HG02938 (cell line): ENCODE measurements around the gene BCL6.

Experiments used
- ATAC-seq: cut with Tn5 transposase; IDR thresholded peaks from one replicate; pipeline ENCODE4 v1.9.1; 2021; ENCODE audit warnings: mild to moderate bottlenecking, moderate library complexity; ENCODE audit not compliant: unreplicated experiment

BCL6 gene

GRCh38 chr3:187763850-187764648 lies 18.8 kb upstream of the BCL6 start:
- no peak for ATAC-seq

- ATAC-seq = no peak
Measured at GRCh38 chr3:187762792-187763191, 17.5 kb upstream of the BCL6 start.

- no peak for ATAC-seq
Measured at GRCh38 chr3:187759601-187760000, 14.3 kb upstream of the BCL6 start.

GRCh38 chr3:187758318-187758955 lies 13.2 kb upstream of the BCL6 start:
- ATAC-seq = no peak

- no peak for ATAC-seq
Measured at GRCh38 chr3:187753516-187753915, 8.2 kb upstream of the BCL6 start.

- no peak for ATAC-seq
Measured at GRCh38 chr3:187750513-187751123, 5.3 kb upstream of the BCL6 start.

GRCh38 chr3:187750006-187750512 lies 4.8 kb upstream of the BCL6 start:
- ATAC-seq = no peak

GRCh38 chr3:187748050-187748481 lies 2.8 kb upstream of the BCL6 start:
- ATAC-seq = no peak

- ATAC-seq = no peak
Measured at GRCh38 chr3:187747506-187747905, 2.2 kb upstream of the BCL6 start.

- no peak for ATAC-seq
Measured at GRCh38 chr3:187746442-187747281, 1.4 kb upstream of the BCL6 start.

GRCh38 chr3:187746059-187746441 lies 782 bp upstream of the BCL6 start:
- ATAC-seq = no peak

- no peak for ATAC-seq
Measured at GRCh38 chr3:187744169-187745151, 808 bp downstream of the BCL6 start.

- no peak for ATAC-seq
Measured at GRCh38 chr3:187743195-187744141, 1.8 kb downstream of the BCL6 start.

- ATAC-seq = no peak
Measured at GRCh38 chr3:187742351-187743171, 2.7 kb downstream of the BCL6 start.

GRCh38 chr3:187741403-187742350 lies 3.6 kb downstream of the BCL6 start:
- no peak for ATAC-seq
